ENCODE results near the gene OR10H2.
"Not testable (repeated sequence)": the region's sequence is repeated elsewhere in the genome, so short reads cannot be mapped to it uniquely, and the experiment has no call there.

The OR10H2 gene

GRCh38 chr19:15727724-15728123 lies at the start of gene OR10H2:
Gene OR10H2, plus strand, starts transcription at chr19:15728024. Its CDS starts 20 bp downstream, at chr19:15728044.
- TF ChIP-seq CTCF (IDR thresholded peaks at IDR 0.05; ENCODE audit: insufficient read depth, low read length, missing control alignments): no peak
- ChIA-PET CTCF (no interaction called here), POLR2A (no interaction called here)
- no peak for DNase-seq (ENCODE audit: low read depth, low spot score)
- no peak within 1 kb of the TSS for H3K4me3 ChIP-seq (ENCODE audit: low read depth, low read length)

GRCh38 chr19:15679089-15679488 lies 48.7 kb upstream of the OR10H2 start:
- DNase-seq (ENCODE audit: low read depth, low spot score): no peak
- POLR2A ChIA-PET: no interaction called here
- no peak for TF ChIP-seq CTCF (IDR thresholded peaks at IDR 0.05; ENCODE audit: insufficient read depth, low read length, missing control alignments)
- CTCF ChIA-PET: no interaction called here
- H3K4me3 ChIP-seq (ENCODE audit: low read depth, low read length): no peak overlapping the region

GRCh38 chr19:15679865-15680264 lies 48.0 kb upstream of the OR10H2 start:
- H3K4me3 ChIP-seq (ENCODE audit: low read depth, low read length); DNase-seq (ENCODE audit: low read depth, low spot score); CTCF ChIA-PET; POLR2A ChIA-PET: not testable (repeated sequence)

- TF ChIP-seq CTCF (IDR thresholded peaks at IDR 0.05; ENCODE audit: insufficient read depth, low read length, missing control alignments): no peak
- CTCF ChIA-PET: no interaction called here
- POLR2A ChIA-PET: no interaction called here
- DNase-seq (ENCODE audit: low read depth, low spot score): no peak
- no peak overlapping the region for H3K4me3 ChIP-seq (ENCODE audit: low read depth, low read length)
These were observed 47.1 kb upstream of the OR10H2 start for GRCh38 chr19:15680478-15681322.

GRCh38 chr19:15683411-15683810 lies 44.4 kb upstream of the OR10H2 start:
- no peak overlapping the region for H3K4me3 ChIP-seq (ENCODE audit: low read depth, low read length)
- POLR2A ChIA-PET: no interaction called here
- no peak for DNase-seq (ENCODE audit: low read depth, low spot score)
- no peak for TF ChIP-seq CTCF (IDR thresholded peaks at IDR 0.05; ENCODE audit: insufficient read depth, low read length, missing control alignments)
- CTCF ChIA-PET: no interaction called here

- ChIA-PET POLR2A (no interaction called here), CTCF (no interaction called here)
- DNase-seq (ENCODE audit: low read depth, low spot score): no peak
- no peak for TF ChIP-seq CTCF (IDR thresholded peaks at IDR 0.05; ENCODE audit: insufficient read depth, low read length, missing control alignments)
- H3K4me3 ChIP-seq (ENCODE audit: low read depth, low read length): no peak overlapping the region
These were observed 43.0 kb upstream of the OR10H2 start for GRCh38 chr19:15684828-15685227.

- H3K4me3 ChIP-seq (ENCODE audit: low read depth, low read length): no peak overlapping the region
- no peak for TF ChIP-seq CTCF (IDR thresholded peaks at IDR 0.05; ENCODE audit: insufficient read depth, low read length, missing control alignments)
- ChIA-PET POLR2A (no interaction called here), CTCF (no interaction called here)
- DNase-seq (ENCODE audit: low read depth, low spot score): no peak
These were observed 31.1 kb upstream of the OR10H2 start for GRCh38 chr19:15696654-15697194.

Measured in AG04449 (cell line).